Activated CD4-positive, alpha-beta memory T cell treated with anti-CD3 and anti-CD28 coated beads for 36 hours (primary cell): ENCODE measurements around the gene ARL15. TPM values are rescaled to one million over a fixed set of nuclear protein-coding genes. Genes with fewer than 3 reads are reported as not detected.
"Not testable (repeated sequence)": the region's sequence is repeated elsewhere in the genome, so short reads cannot be mapped to it uniquely, and the experiment has no call there.

Experiments
- CTCF ChIA-PET: fragments of 350-600 bp; sonication (Branson Sonifier 250); formaldehyde crosslinking; loops from one replicate; lab custom pipeline; 2021; ENCODE audit warnings: antibody characterized with exemption, inconsistent platforms; lab: Charles Lee
- POLR2A ChIA-PET: fragments of 350-600 bp; sonication (Branson Sonifier 250); formaldehyde crosslinking; loops from one replicate; lab custom pipeline; 2021; ENCODE audit warnings: antibody characterized with exemption; lab: Charles Lee
- DNase-seq: peaks from one replicate; pipeline ENCODE4 v3.0.0-alpha.2; 2020
- H3K27ac Mint-ChIP-seq: one replicate; pipeline ENCODE4 v1.8.0; 2021; ENCODE audit warnings: mixed read lengths
- H3K27me3 Mint-ChIP-seq: one replicate; pipeline ENCODE4 v1.8.0; 2021; ENCODE audit warnings: mixed read lengths
- H3K36me3 Mint-ChIP-seq: one replicate; pipeline ENCODE4 v1.8.0; 2021; ENCODE audit warnings: mixed read lengths
- H3K4me1 Mint-ChIP-seq: one replicate; pipeline ENCODE4 v1.8.0; 2021; ENCODE audit warnings: low read depth, mixed read lengths
- H3K4me3 Mint-ChIP-seq: one replicate; pipeline ENCODE4 v1.8.0; 2021; ENCODE audit warnings: mild to moderate bottlenecking, mixed read lengths
- H3K9me3 Mint-ChIP-seq: one replicate; pipeline ENCODE4 v1.8.0; 2021; ENCODE audit warnings: mixed read lengths
- intact Hi-C: fragments of 100-400 bp; cut with micrococcal nuclease; formaldehyde crosslinking; loops from one replicate; pipeline ENCODE4 v1.15.1; 2023
- microRNA-seq: library from miRNA; unstranded; fragments of <30 nt; microRNA quantifications from one replicate; pipeline ENCODE4 v1.2.0, GENCODE V29; 2022; ENCODE audit warnings: borderline number of aligned reads, borderline microRNAs expressed, borderline replicate concordance
- total RNA-seq, 2 experiments: library from RNA; stranded (reverse); gene quantifications; one replicate each; pipeline ENCODE4 v1.2.3, GENCODE V29; 2021

ARL15 gene
- total RNA-seq, 2 experiments from 2014 or later = 4.5 to 5.5 TPM

GRCh38 chr5:53871050-53871449 is 439.3 kb downstream of the ARL15 start:
- peaks cover 5% of the 10 kb centered on the region for H3K27me3 Mint-ChIP-seq
- DNase-seq = no peak
- ChIA-PET POLR2A (no interaction called here), CTCF (no interaction called here)
- no peaks in the 10 kb centered on the region for H3K36me3 Mint-ChIP-seq
- peaks cover 5% of the 10 kb centered on the region for H3K9me3 Mint-ChIP-seq
- intact Hi-C loops = no loop called here
- H3K4me3 Mint-ChIP-seq = no peak overlapping the region
- H3K27ac Mint-ChIP-seq = no peak overlapping the region
- H3K4me1 Mint-ChIP-seq = no peaks in the 10 kb centered on the region

GRCh38 chr5:53858700-53859456 is 451.5 kb downstream of the ARL15 start:
- POLR2A ChIA-PET = no interaction called here
- Mint-ChIP-seq H3K27ac (no peak overlapping the region), H3K4me3 (no peak overlapping the region), H3K9me3 (peaks cover 6% of the 10 kb centered on the region), H3K36me3 (no peaks in the 10 kb centered on the region), H3K4me1 (no peaks in the 10 kb centered on the region), H3K27me3 (peaks cover 2% of the 10 kb centered on the region)
- DNase-seq = no peak
- CTCF ChIA-PET = no interaction called here
- intact Hi-C loops = no loop called here

- Mint-ChIP-seq H3K4me1 (no peaks in the 10 kb centered on the region), H3K27ac (no peak overlapping the region), H3K27me3 (peaks cover 2% of the 10 kb centered on the region), H3K9me3 (peaks cover 10% of the 10 kb centered on the region), H3K4me3 (no peak overlapping the region), H3K36me3 (no peaks in the 10 kb centered on the region)
- POLR2A ChIA-PET = no interaction called here
- intact Hi-C loops = no loop called here
- CTCF ChIA-PET = interaction anchor here (0.6 kb wide), 1 partner anchor 419 kb away, joined by 4 read pairs; no protein-coding TSS in a partner anchor
- no peak for DNase-seq
These were observed 453.9 kb downstream of the ARL15 start for GRCh38 chr5:53856506-53856905.

GRCh38 chr5:53836851-53837430 is 473.4 kb downstream of the ARL15 start:
- H3K27ac Mint-ChIP-seq, H3K4me3 Mint-ChIP-seq, H3K9me3 Mint-ChIP-seq, H3K27me3 Mint-ChIP-seq, DNase-seq, POLR2A ChIA-PET, H3K4me1 Mint-ChIP-seq, intact Hi-C loops, H3K36me3 Mint-ChIP-seq: not testable (repeated sequence)
- CTCF ChIA-PET = interaction anchor here (1.0 kb wide), 1 partner anchor 21 kb away, joined by 3 read pairs; no protein-coding TSS in a partner anchor

GRCh38 chr5:53834500-53834899 is 475.9 kb downstream of the ARL15 start:
- ChIA-PET CTCF (no interaction called here), POLR2A (no interaction called here)
- H3K9me3 Mint-ChIP-seq = no peaks in the 10 kb centered on the region
- intact Hi-C loops = no loop called here
- H3K4me3 Mint-ChIP-seq = no peak overlapping the region
- H3K27me3 Mint-ChIP-seq = no peaks in the 10 kb centered on the region
- no peaks in the 10 kb centered on the region for H3K36me3 Mint-ChIP-seq
- H3K27ac Mint-ChIP-seq = no peak overlapping the region
- H3K4me1 Mint-ChIP-seq = no peaks in the 10 kb centered on the region
- no peak for DNase-seq

Small RNAs within 50 kb of the gene (microRNA-seq; reads per million reads assigned to microRNA genes)
- gene MIR4459 (not detected), gene MIR581 (not detected)

Other genes starting within 250 kb of the ARL15 start
- not detected for gene HSPB3, start 145.1 kb upstream of the ARL15 start, total RNA-seq
- 1 to 10 TPM; 8.5 to 8.7 TPM for gene SNX18, start 207.2 kb upstream of the ARL15 start, total RNA-seq